HCEC 1CT (cell line): Measurements from ENCODE around the gene ADARB2.
"Not testable (repeated sequence)": the region's sequence is repeated elsewhere in the genome, so short reads cannot be mapped to it uniquely, and the experiment has no call there.

ENCODE experiments used
- DNase-seq: peaks from one replicate; pipeline ENCODE4 v3.0.0-alpha.2; 2017

The ADARB2 gene

GRCh38 chr10:1538531-1539061 is 198.7 kb downstream of the ADARB2 start:
- DNase-seq: no peak

GRCh38 chr10:1538121-1538520 is 199.2 kb downstream of the ADARB2 start:
- no peak for DNase-seq

- not testable (repeated sequence) for DNase-seq
These were observed 199.9 kb downstream of the ADARB2 start for GRCh38 chr10:1537449-1537848.

GRCh38 chr10:1536341-1536740 is 201.0 kb downstream of the ADARB2 start:
- no peak for DNase-seq

- DNase-seq: no peak
These were observed 201.9 kb downstream of the ADARB2 start for GRCh38 chr10:1535301-1535965.

- no peak for DNase-seq
These were observed 202.5 kb downstream of the ADARB2 start for GRCh38 chr10:1534820-1535219.

- no peak for DNase-seq
These were observed 204.7 kb downstream of the ADARB2 start for GRCh38 chr10:1532636-1533035.

GRCh38 chr10:1531883-1532597 is 205.3 kb downstream of the ADARB2 start:
- DNase-seq: no peak

GRCh38 chr10:1530871-1531517 is 206.3 kb downstream of the ADARB2 start:
- DNase-seq: no peak

- DNase-seq: no peak
These were observed 207.4 kb downstream of the ADARB2 start for GRCh38 chr10:1529806-1530413.

- DNase-seq: no peak
These were observed 209.4 kb downstream of the ADARB2 start for GRCh38 chr10:1527951-1528350.

GRCh38 chr10:1526436-1527055 is 210.8 kb downstream of the ADARB2 start:
- DNase-seq: no peak

GRCh38 chr10:1525354-1526162 is 211.8 kb downstream of the ADARB2 start:
- no peak for DNase-seq

GRCh38 chr10:1524540-1524939 is 212.8 kb downstream of the ADARB2 start:
- no peak for DNase-seq

GRCh38 chr10:1523221-1523620 is 214.1 kb downstream of the ADARB2 start:
- no peak for DNase-seq

GRCh38 chr10:1522237-1522636 is 215.1 kb downstream of the ADARB2 start:
- no peak for DNase-seq

- no peak for DNase-seq
These were observed 215.6 kb downstream of the ADARB2 start for GRCh38 chr10:1521741-1522140.

- no peak for DNase-seq
These were observed 216.3 kb downstream of the ADARB2 start for GRCh38 chr10:1520909-1521565.

- no peak for DNase-seq
These were observed 217.9 kb downstream of the ADARB2 start for GRCh38 chr10:1519391-1519790.

GRCh38 chr10:1517684-1518083 is 219.6 kb downstream of the ADARB2 start:
- DNase-seq: no peak

GRCh38 chr10:1516492-1517165 is 220.7 kb downstream of the ADARB2 start:
- DNase-seq: no peak
